IMR-90 (cell line): ENCODE data around the gene CRTC1. TPM values are rescaled to one million over a fixed set of nuclear protein-coding genes. Genes with fewer than 3 reads are reported as not detected.

Experiments
- ATAC-seq: fragments of 200-7000 bp; cut with Tn5 transposase; 2 replicates; pipeline ENCODE4 v1.9.1; 2020; ENCODE audit warnings: low read depth, mild to moderate bottlenecking, moderate library complexity
- BruUV-seq: library from RNA; stranded (reverse); fragments of 400-500 nt; replicated peaks from 2 replicates; lab custom pipeline; 2021; lab: Mats Ljungman, UMichigan
- CTCF ChIA-PET: fragments of 300-600 bp; formaldehyde crosslinking; extraction: SDS; loops from one replicate; lab custom pipeline; 2021; ENCODE audit warnings: antibody characterized with exemption; lab: Yijun Ruan, JAX
- POLR2A ChIA-PET: fragments of 300-600 bp; sonication (Branson Sonifier 250); formaldehyde crosslinking; loops from one replicate; lab custom pipeline; 2022; ENCODE audit warnings: antibody characterized with exemption; ENCODE audit not compliant: unreplicated experiment; lab: Charles Lee
- DNase-seq: peaks from one replicate; pipeline ENCODE4 v3.0.0; 2013
- H2AFZ ChIP-seq: replicated peaks from 2 replicates; pipeline ENCODE3; 2013; ENCODE audit warnings: low read length, mild to moderate bottlenecking; ENCODE audit not compliant: poor library complexity
- H2AK5ac ChIP-seq: 2 replicates; pipeline ENCODE4 v1.6.1; 2013; ENCODE audit warnings: low read depth, low read length, inconsistent platforms
- H2AK9ac ChIP-seq: replicated peaks from 2 replicates; pipeline ENCODE3; 2013; ENCODE audit warnings: mild to moderate bottlenecking, low read depth, low read length, moderate library complexity; ENCODE audit not compliant: poor library complexity
- H2BK120ac ChIP-seq: 2 replicates; pipeline ENCODE4 v1.6.1; 2013; ENCODE audit warnings: low read depth, low read length, inconsistent platforms
- H2BK15ac ChIP-seq: 3 replicates; pipeline ENCODE4 v1.6.1; 2013; ENCODE audit warnings: low read depth, low read length, inconsistent platforms
- H2BK20ac ChIP-seq: 2 replicates; pipeline ENCODE4 v1.6.1; 2013; ENCODE audit warnings: low read depth, mild to moderate bottlenecking, inconsistent platforms, low read length, moderate library complexity
- H2BK5ac ChIP-seq: 2 replicates; pipeline ENCODE4 v1.6.1; 2013; ENCODE audit warnings: mild to moderate bottlenecking, low read depth, low read length, inconsistent platforms; ENCODE audit not compliant: poor library complexity, severe bottlenecking
- H3K14ac ChIP-seq: replicated peaks from 2 replicates; pipeline ENCODE4 v1.6.1; 2013; ENCODE audit warnings: low read depth, low read length, inconsistent platforms
- H3K18ac ChIP-seq: 2 replicates; pipeline ENCODE4 v1.6.1; 2013; ENCODE audit warnings: low read depth, low read length, control low read depth
- H3K23ac ChIP-seq: 2 replicates; pipeline ENCODE4 v1.6.1; 2013; ENCODE audit warnings: low read depth, low read length, inconsistent platforms
- H3K27ac ChIP-seq: 2 replicates; pipeline ENCODE4 v1.5.1; 2013; ENCODE audit warnings: mild to moderate bottlenecking, control low read depth, low read length; ENCODE audit not compliant: insufficient read depth
- H3K27me3 ChIP-seq: 2 replicates; pipeline ENCODE4 v1.6.1; 2013; ENCODE audit warnings: low read length; ENCODE audit not compliant: control insufficient read depth, insufficient read depth
- H3K36me3 ChIP-seq: 2 replicates; pipeline ENCODE4 v1.6.1; 2013; ENCODE audit warnings: low read length, mixed read lengths; ENCODE audit not compliant: control insufficient read depth, insufficient read depth
- H3K4ac ChIP-seq: 2 replicates; pipeline ENCODE4 v1.6.1; 2013; ENCODE audit warnings: low read depth, low read length, inconsistent platforms
- H3K4me1 ChIP-seq: 2 replicates; pipeline ENCODE4 v1.6.1; 2013; ENCODE audit warnings: low read length, mixed read lengths; ENCODE audit not compliant: control insufficient read depth, insufficient read depth
- H3K4me2 ChIP-seq: 2 replicates; pipeline ENCODE4 v1.6.1; 2013; ENCODE audit warnings: low read depth, mild to moderate bottlenecking, control low read depth, low read length, moderate library complexity
- H3K4me3 ChIP-seq: 2 replicates; pipeline ENCODE4 v1.5.1; 2013; ENCODE audit warnings: low read depth, mild to moderate bottlenecking, control low read depth, low read length, moderate library complexity; ENCODE audit not compliant: insufficient read depth
- H3K56ac ChIP-seq: 2 replicates; pipeline ENCODE4 v1.6.1; 2013; ENCODE audit warnings: low read length, inconsistent platforms; ENCODE audit not compliant: insufficient read depth; ENCODE audit errors: extremely low read depth
- H3K79me1 ChIP-seq, 2 experiments: 2 replicates each; pipeline ENCODE4 v1.6.1; 2013; ENCODE audit warnings: low read length in 2 of 2, inconsistent platforms in 1 of 2, low read depth in 1 of 2
- H3K9ac ChIP-seq: 2 replicates; pipeline ENCODE4 v1.6.1; 2013; ENCODE audit warnings: low read depth, low read length, control low read depth
- H3K9me1 ChIP-seq: 2 replicates; pipeline ENCODE4 v1.6.1; 2013; ENCODE audit warnings: low read length, inconsistent platforms; ENCODE audit not compliant: insufficient read depth
- H3K9me3 ChIP-seq: 2 replicates; pipeline ENCODE4 v1.6.1; 2013; ENCODE audit warnings: low read length; ENCODE audit not compliant: control insufficient read depth, insufficient read depth
- H4K20me1 ChIP-seq: 2 replicates; pipeline ENCODE4 v1.6.1; 2013; ENCODE audit warnings: low read length, inconsistent platforms; ENCODE audit not compliant: insufficient read depth
- H4K5ac ChIP-seq: 2 replicates; pipeline ENCODE4 v1.6.1; 2013; ENCODE audit warnings: mild to moderate bottlenecking, low read depth, low read length, control low read depth
- H4K8ac ChIP-seq, 2 experiments: 2 replicates each; pipeline ENCODE4 v1.6.1; 2013; ENCODE audit warnings: low read depth in 2 of 2, low read length in 2 of 2, control low read depth in 1 of 2, inconsistent platforms in 1 of 2
- H4K91ac ChIP-seq: 2 replicates; pipeline ENCODE4 v1.6.1; 2013; ENCODE audit warnings: low read depth, low read length, inconsistent platforms; ENCODE audit not compliant: insufficient read depth
- BHLHE40 ChIP-seq: fragments of 150-350 bp; IDR thresholded peaks from 2 replicates; pipeline ENCODE4 v1.6.1; 2016; ENCODE audit warnings: mild to moderate bottlenecking, low read depth, low read length
- CEBPB ChIP-seq: IDR thresholded peaks from 2 replicates; pipeline ENCODE4 v1.6.1; 2012; ENCODE audit warnings: low read depth, low read length, improper control_type of control experiment
- CHD1 ChIP-seq: IDR thresholded peaks from 2 replicates; pipeline ENCODE4 v1.6.1; 2012; ENCODE audit warnings: low read depth, low read length, improper control_type of control experiment
- FOS ChIP-seq: fragments of 150-350 bp; IDR thresholded peaks from 2 replicates; pipeline ENCODE4 v1.6.1; 2016; ENCODE audit warnings: low read depth, low read length
- MXI1 ChIP-seq: IDR thresholded peaks from 2 replicates; pipeline ENCODE4 v1.6.1; 2012; ENCODE audit warnings: low read depth, mild to moderate bottlenecking, low read length, moderate library complexity, borderline replicate concordance
- NFE2L2 ChIP-seq: fragments of 150-350 bp; IDR thresholded peaks from 2 replicates; pipeline ENCODE4 v1.6.1; 2016; ENCODE audit warnings: low read depth, mild to moderate bottlenecking, low read length
- POLR2A ChIP-seq: IDR thresholded peaks from 2 replicates; pipeline ENCODE4 v1.6.1; 2012; ENCODE audit warnings: mild to moderate bottlenecking, low read depth, low read length
- RCOR1 ChIP-seq: IDR thresholded peaks from 2 replicates; pipeline ENCODE4 v1.6.1; 2012; ENCODE audit warnings: mild to moderate bottlenecking, low read length, improper control_type of control experiment; ENCODE audit not compliant: insufficient replicate concordance
- RFX5 ChIP-seq: IDR thresholded peaks from 2 replicates; pipeline ENCODE4 v1.8.0; 2012; ENCODE audit warnings: low read depth, mild to moderate bottlenecking, low read length, moderate library complexity
- SMC3 ChIP-seq: fragments of 150-350 bp; IDR thresholded peaks from 2 replicates; pipeline ENCODE4 v1.6.1; 2016; ENCODE audit warnings: low read depth, mild to moderate bottlenecking, antibody characterized with exemption, low read length, moderate library complexity
- WGBS, 2 experiments: methylation state at CpG; one replicate each; pipeline versions ENCODE4 v1.1.5 to v1.1.7; 2013; ENCODE audit warnings: missing lambda C conversion rate in 2 of 2; ENCODE audit not compliant: insufficient read length in 1 of 2; ENCODE audit errors: extremely low coverage in 2 of 2; 5-methylcytosine and 5-hydroxymethylcytosine counted together
- dilution Hi-C: fragments of 300-500 bp; cut with HindIII; formaldehyde crosslinking; loops from one replicate; pipeline ENCODE4 v1.14.3; 2018; ENCODE audit warnings: low sequenced_read_pairs; ENCODE audit not compliant: unreplicated experiment
- in situ Hi-C: fragments of 300-500 bp; cut with MboI; formaldehyde crosslinking; loops from 3 replicates; pipeline ENCODE4 v1.14.3; 2019; ENCODE audit warnings: low sequenced_read_pairs, inconsistent platforms, mixed read lengths
- intact Hi-C: fragments of 100-400 bp; cut with micrococcal nuclease; formaldehyde crosslinking; loops from 2 replicates; pipeline ENCODE4 v1.10.0; 2022
- polyA plus RNA-seq, 3 experiments: library from polyadenylated mRNA; depleted of rRNA; stranded (reverse); fragments of >200 nt; gene quantifications; 2 replicates each; pipeline ENCODE4 v1.2.3, GENCODE V29; 2012; ENCODE audit warnings: low replicate concordance in 1 of 3
- total RNA-seq: library from RNA; depleted of rRNA; stranded (reverse); fragments of >200 nt; gene quantifications from 2 replicates; pipeline ENCODE4 v1.2.3, GENCODE V29; 2012

The CRTC1 gene
- total and polyA plus RNA-seq, 2 of the 4 experiments (the other 2 are of a cell fraction): 0.18 to 5.7 TPM

DNA sequence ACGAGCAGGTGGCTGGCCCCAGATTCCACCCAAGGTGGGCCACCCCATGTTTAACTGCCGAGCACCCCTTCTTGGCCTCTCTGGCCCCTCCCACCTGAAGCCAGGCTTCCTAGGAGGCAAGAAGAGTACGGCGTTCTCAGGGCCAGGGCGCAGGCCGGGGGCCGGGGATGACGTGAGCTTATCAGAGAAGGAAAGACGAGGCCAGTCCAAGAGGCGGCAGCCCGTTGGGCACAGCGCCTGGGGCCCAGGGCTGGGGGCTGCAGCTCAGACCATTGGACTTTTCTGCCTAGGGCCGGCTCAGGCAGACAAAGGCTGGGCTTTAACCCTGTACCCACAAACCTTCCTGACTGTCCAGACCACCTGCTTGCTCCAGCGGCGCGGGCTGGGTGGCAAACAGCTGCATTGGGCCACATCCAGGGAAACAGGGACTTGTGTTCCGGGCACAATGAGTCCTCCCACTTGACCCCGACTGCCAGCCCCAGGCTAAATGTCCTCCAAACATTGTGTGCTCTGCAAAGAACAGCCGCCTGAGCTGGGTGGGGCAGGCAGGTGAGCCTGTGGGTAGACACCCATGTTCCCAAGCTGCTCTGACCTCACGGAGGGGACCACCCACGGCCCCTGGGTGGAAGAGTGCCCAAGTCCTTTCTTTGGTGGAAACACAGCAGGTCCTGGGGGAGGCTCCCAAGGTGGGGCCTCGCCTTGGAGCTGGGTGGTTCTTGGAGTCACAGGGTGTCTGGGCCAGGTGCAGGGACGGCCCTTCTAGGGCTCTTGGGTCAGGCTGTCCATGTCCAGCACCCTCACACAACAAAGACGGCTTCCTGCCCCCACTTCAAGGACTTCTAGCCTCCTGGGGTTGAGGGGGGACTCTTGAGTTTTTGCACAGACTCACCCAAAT is 85.8 kb downstream of the CRTC1 start:
- Histone ChIP-seq H3K4me1 (peaks cover 1% of the 10 kb centered on the region), H4K8ac (no peak overlapping the region), H3K27ac (no peak overlapping the region), H2AK9ac (peak overlapping the region; percentile 33), H2BK20ac (no peak overlapping the region), H4K20me1 (peaks cover 4% of the 10 kb centered on the region; the same call in 1 of the 2 replicates), H3K79me1 (no peaks in the 10 kb centered on the region), H3K9me1 (peaks cover 4% of the 10 kb centered on the region; the same call in 1 of the 2 replicates), H3K18ac (no peak overlapping the region), H3K4me2 (no peak overlapping the region), H2BK120ac (no peak overlapping the region), H2AFZ (no peak overlapping the region), H3K9me3 (no peaks in the 10 kb centered on the region), H3K4ac (no peak overlapping the region), H2AK5ac (no peak overlapping the region), H3K14ac (no peak overlapping the region), H3K23ac (no peak overlapping the region), H3K27me3 (no peaks in the 10 kb centered on the region), H4K91ac (no peak overlapping the region), H3K56ac (no peak overlapping the region), H3K4me3 (no peak overlapping the region), H3K9ac (no peak overlapping the region), H2BK5ac (no peak overlapping the region), H2BK15ac (no peak overlapping the region), H3K36me3 (no peaks in the 10 kb centered on the region; the same call in 1 of the 2 replicates), H4K5ac (no peak overlapping the region)
- dilution Hi-C loops (no loop called here), intact Hi-C loops (no loop called here), in situ Hi-C loops (no loop called here)
- ATAC-seq (no peak), DNase-seq (no peak)
- BruUV-seq: no TSS peak
- TF ChIP-seq CEBPB (no peak), NFE2L2 (no peak), RFX5 (no peak), CHD1 (no peak), BHLHE40 (no peak), MXI1 (no peak), SMC3 (no peak), POLR2A (no peak), FOS (no peak), RCOR1 (no peak)
- 90% methylated on average over 13 of the region's 24 CpGs; no CpG with 5 or more reads in 1 of the 2 experiments for WGBS, 2 experiments
- CTCF ChIA-PET: no interaction called here
- POLR2A ChIA-PET: no interaction called here
